ENCODE data around the gene PLOD2. TPM values are rescaled to one million over a fixed set of nuclear protein-coding genes. Genes with fewer than 3 reads are reported as not detected.

PLOD2 gene
- total RNA-seq, 3 donors from 2014 or later: 92.9 to 113 (median 101) TPM

GRCh38 chr3:146077181-146077580 is 83.8 kb downstream of the PLOD2 start:
- no peak for TF ChIP-seq CTCF (IDR thresholded peaks at IDR 0.05)
- intact Hi-C loops (cut with DNase I, micrococcal nuclease): no loop called here
- no peak for ATAC-seq
- DNase-seq: no peak
- no peaks in the 10 kb centered on the region for H3K36me3 ChIP-seq (ENCODE audit: low read depth)
- H3K9me3 ChIP-seq: no peaks in the 10 kb centered on the region
- no peak overlapping the region for H3K4me3 ChIP-seq
- no peaks in the 10 kb centered on the region for H3K4me1 ChIP-seq (ENCODE audit: low read depth)

GRCh38 chr3:146072824-146073223 is 88.2 kb downstream of the PLOD2 start:
- Histone ChIP-seq H3K4me3 (no peak overlapping the region), H3K9me3 (no peaks in the 10 kb centered on the region), H3K4me1 (ENCODE audit: low read depth) (no peaks in the 10 kb centered on the region), H3K36me3 (ENCODE audit: low read depth) (no peaks in the 10 kb centered on the region)
- no peak for DNase-seq
- ATAC-seq: no peak
- intact Hi-C loops (cut with DNase I, micrococcal nuclease): no loop called here
- no peak for TF ChIP-seq CTCF (IDR thresholded peaks at IDR 0.05)

- TF ChIP-seq CTCF (IDR thresholded peaks at IDR 0.05): no peak
- no peak overlapping the region for H3K4me3 ChIP-seq
- ATAC-seq (no peak), DNase-seq (no peak)
- no peaks in the 10 kb centered on the region for H3K4me1 ChIP-seq (ENCODE audit: low read depth)
- intact Hi-C loops (cut with DNase I, micrococcal nuclease): no loop called here
- no peaks in the 10 kb centered on the region for H3K36me3 ChIP-seq (ENCODE audit: low read depth)
- no peaks in the 10 kb centered on the region for H3K9me3 ChIP-seq
Measured at GRCh38 chr3:146072061-146072460, 88.9 kb downstream of the PLOD2 start.

- no peaks in the 10 kb centered on the region for H3K9me3 ChIP-seq
- no peak for ATAC-seq
- TF ChIP-seq CTCF (IDR thresholded peaks at IDR 0.05): no peak
- DNase-seq: no peak
- no peaks in the 10 kb centered on the region for H3K4me1 ChIP-seq (ENCODE audit: low read depth)
- no peaks in the 10 kb centered on the region for H3K36me3 ChIP-seq (ENCODE audit: low read depth)
- no peak overlapping the region for H3K4me3 ChIP-seq
- intact Hi-C loops (cut with DNase I, micrococcal nuclease): no loop called here
Measured at GRCh38 chr3:146071632-146072031, 89.4 kb downstream of the PLOD2 start.

GRCh38 chr3:146067048-146067447 is 93.9 kb downstream of the PLOD2 start:
- Histone ChIP-seq H3K4me3 (no peak overlapping the region), H3K4me1 (ENCODE audit: low read depth) (no peaks in the 10 kb centered on the region), H3K36me3 (ENCODE audit: low read depth) (no peaks in the 10 kb centered on the region), H3K9me3 (no peaks in the 10 kb centered on the region)
- no peak for TF ChIP-seq CTCF (IDR thresholded peaks at IDR 0.05)
- DNase-seq (no peak), ATAC-seq (no peak)
- intact Hi-C loops (cut with DNase I, micrococcal nuclease): loop anchor here in 1 of 2 donors (5.0 kb wide), 1 partner anchor 120 kb away; no protein-coding TSS in a partner anchor

- Histone ChIP-seq H3K4me1 (ENCODE audit: low read depth) (no peaks in the 10 kb centered on the region), H3K9me3 (no peaks in the 10 kb centered on the region), H3K4me3 (no peak overlapping the region), H3K36me3 (ENCODE audit: low read depth) (no peaks in the 10 kb centered on the region)
- intact Hi-C loops (cut with DNase I, micrococcal nuclease): loop anchor here in 1 of 2 donors (5.0 kb wide), 1 partner anchor 122 kb away; no protein-coding TSS in a partner anchor
- no peak for TF ChIP-seq CTCF (IDR thresholded peaks at IDR 0.05)
- DNase-seq (peak in 1 of 3 donors; percentile 66), ATAC-seq (no peak)
Measured at GRCh38 chr3:146065573-146066006, 95.4 kb downstream of the PLOD2 start.

All from mucosa of descending colon (tissue), 3 donors.